Suprapubic skin (tissue), 4 donors: Measurements from ENCODE around the gene SEC11A.

Experiments
- CTCF ChIP-seq, 2 donors: fragments of 200-600 bp in 1 of 2; fragments of 450-650 bp in 1 of 2; sonication (generic) in 1 of 2; IDR thresholded peaks; one replicate each; pipeline ENCODE4 v1.5.1; 2016 to 2019; ENCODE audit warnings: antibody characterized with exemption in 2 of 2, mild to moderate bottlenecking in 1 of 2, moderate library complexity in 1 of 2
- EP300 ChIP-seq: sonication (generic); formaldehyde crosslinking; IDR thresholded peaks from one replicate; pipeline ENCODE4 v1.6.1; 2017; ENCODE audit warnings: antibody characterized with exemption
- POLR2A ChIP-seq, 2 donors: fragments of 450-650 bp; IDR thresholded peaks; one replicate each; pipeline ENCODE4 v1.6.1; 2017; ENCODE audit warnings: antibody characterized with exemption in 2 of 2, mild to moderate bottlenecking in 2 of 2, moderate library complexity in 2 of 2
- POLR2AphosphoS5 ChIP-seq, 3 donors: sonication (generic); formaldehyde crosslinking; IDR thresholded peaks; one replicate each; pipeline ENCODE4 v1.6.1; 2017; ENCODE audit warnings: antibody characterized with exemption in 3 of 3

- no peak for TF ChIP-seq CTCF (IDR thresholded peaks at IDR 0.05)
- no peak for TF ChIP-seq EP300
- TF ChIP-seq POLR2A (IDR thresholded peaks at IDR 0.05): no peak
- no peak for TF ChIP-seq POLR2AphosphoS5 (IDR thresholded peaks at IDR 0.05)
These were observed 33.4 kb upstream of the SEC11A start for GRCh38 chr15:84749111-84749991.
